CD14-positive monocyte (primary cell): ENCODE data around the gene NGFR. TPM values are rescaled to one million over a fixed set of nuclear protein-coding genes. Genes with fewer than 3 reads are reported as not detected.

Source experiments
- DNase-seq, 3 donors: peaks; one replicate each; pipeline ENCODE4 v3.0.0-alpha.2; 2011 to 2022
- H2AFZ ChIP-seq: 2 replicates; pipeline ENCODE4 v1.6.0; 2012; ENCODE audit warnings: mild to moderate bottlenecking, low read depth, low read length, inconsistent platforms; ENCODE audit not compliant: insufficient read depth, poor library complexity, severe bottlenecking
- H3K27ac ChIP-seq, 2 donors: 1 replicate in 1 of 2; 2 replicates in 1 of 2; pipeline ENCODE4 v1.5.1; 2012 to 2013; ENCODE audit warnings: low read length in 2 of 2, control low read depth in 1 of 2, inconsistent platforms in 1 of 2, low read depth in 1 of 2, mild to moderate bottlenecking in 1 of 2
- H3K27me3 ChIP-seq, 2 donors: one replicate each; pipeline versions ENCODE4 v1.6.0 to v1.6.1; 2011 to 2013; ENCODE audit warnings: low read length in 2 of 2; ENCODE audit not compliant: control insufficient read depth in 2 of 2, insufficient read depth in 2 of 2
- H3K36me3 ChIP-seq, 2 donors: replicated peaks in 1 of 2; 1 replicate in 1 of 2; 2 replicates in 1 of 2; pipeline versions ENCODE4 v1.5.1 to v1.6.1; 2012 to 2013; ENCODE audit warnings: low read length in 2 of 2, control low read depth in 1 of 2, inconsistent platforms in 1 of 2, mild to moderate bottlenecking in 1 of 2; ENCODE audit not compliant: insufficient read depth in 2 of 2, control insufficient read depth in 1 of 2
- H3K4me1 ChIP-seq, 2 donors: 1 replicate in 1 of 2; 2 replicates in 1 of 2; pipeline versions ENCODE4 v1.5.1 to v1.6.1; 2012 to 2013; ENCODE audit warnings: low read length in 2 of 2, control low read depth in 1 of 2, inconsistent platforms in 1 of 2, mild to moderate bottlenecking in 1 of 2, moderate library complexity in 1 of 2; ENCODE audit not compliant: insufficient read depth in 2 of 2, control insufficient read depth in 1 of 2
- H3K4me2 ChIP-seq: replicated peaks from 2 replicates; pipeline ENCODE3; 2012; ENCODE audit warnings: low read length, moderate library complexity, mild to moderate bottlenecking; ENCODE audit not compliant: poor library complexity, severe bottlenecking; ENCODE audit errors: extremely low read depth
- H3K4me3 ChIP-seq, 3 experiments: fragments of 200-600 bp in 1 of 3; sonication (generic) in 1 of 3; replicated peaks in 1 of 3; 1 replicate in 2 of 3; 2 replicates in 1 of 3; pipeline ENCODE4 v1.5.1; 2011 to 2013; ENCODE audit warnings: low read length in 3 of 3, mild to moderate bottlenecking in 3 of 3, control low read depth in 2 of 3, low read depth in 2 of 3, inconsistent platforms in 1 of 3, moderate library complexity in 1 of 3
- H3K79me2 ChIP-seq: 2 replicates; pipeline ENCODE4 v1.6.0; 2012; ENCODE audit warnings: mild to moderate bottlenecking, control low read depth, inconsistent platforms, low read length, moderate library complexity; ENCODE audit not compliant: insufficient read depth
- H3K9ac ChIP-seq: 2 replicates; pipeline ENCODE4 v1.6.0; 2017; ENCODE audit warnings: low read length, mild to moderate bottlenecking; ENCODE audit not compliant: insufficient read depth, poor library complexity, severe bottlenecking
- H3K9me3 ChIP-seq, 2 donors: replicated peaks in 1 of 2; 1 replicate in 1 of 2; 2 replicates in 1 of 2; pipeline versions ENCODE4 v1.5.1 to v1.6.1; 2012 to 2013; ENCODE audit warnings: low read length in 2 of 2, control low read depth in 1 of 2; ENCODE audit not compliant: control insufficient read depth in 1 of 2, insufficient read depth in 1 of 2
- H4K20me1 ChIP-seq: 2 replicates; pipeline ENCODE4 v1.6.0; 2012; ENCODE audit warnings: mild to moderate bottlenecking, low read length, control low read depth, moderate library complexity; ENCODE audit not compliant: insufficient read depth
- H3K27ac Mint-ChIP-seq, 7 donors: one replicate each; pipeline ENCODE4 v1.8.0; 2020; ENCODE audit warnings: mild to moderate bottlenecking in 7 of 7, mixed read lengths in 7 of 7, moderate library complexity in 6 of 7, inconsistent platforms in 2 of 7
- H3K27me3 Mint-ChIP-seq, 3 donors: one replicate each; pipeline ENCODE4 v1.8.0; 2021 to 2022; ENCODE audit warnings: low read depth in 3 of 3, mild to moderate bottlenecking in 3 of 3, mixed read lengths in 3 of 3, moderate library complexity in 3 of 3, inconsistent platforms in 1 of 3
- H3K36me3 Mint-ChIP-seq, 2 donors: one replicate each; pipeline ENCODE4 v1.8.0; 2020; ENCODE audit warnings: mixed read lengths in 2 of 2, inconsistent platforms in 1 of 2, mild to moderate bottlenecking in 1 of 2
- H3K4me1 Mint-ChIP-seq: one replicate; pipeline ENCODE4 v1.8.0; 2020; ENCODE audit warnings: mild to moderate bottlenecking, mixed read lengths
- H3K4me3 Mint-ChIP-seq, 2 donors: one replicate each; pipeline ENCODE4 v1.8.0; 2020; ENCODE audit warnings: mild to moderate bottlenecking in 2 of 2, mixed read lengths in 2 of 2, moderate library complexity in 1 of 2
- H3K9me3 Mint-ChIP-seq, 7 donors: one replicate each; pipeline ENCODE4 v1.8.0; 2020 to 2022; ENCODE audit warnings: mixed read lengths in 7 of 7, mild to moderate bottlenecking in 6 of 7, moderate library complexity in 6 of 7, inconsistent platforms in 2 of 7
- WGBS: methylation state at CpG from one replicate; pipeline ENCODE4 v1.1.5; 2013; ENCODE audit warnings: missing lambda C conversion rate; ENCODE audit not compliant: insufficient coverage; 5-methylcytosine and 5-hydroxymethylcytosine counted together
- intact Hi-C, 2 donors: fragments of 100-400 bp; cut with micrococcal nuclease; formaldehyde crosslinking; loops; one replicate each; pipeline versions ENCODE4 v1.15.0 to v1.15.1; 2023
- polyA plus RNA-seq, 3 donors: library from polyadenylated mRNA; depleted of rRNA in 1 of 3; unstranded in 2 of 3; stranded (reverse) in 1 of 3; fragments of 300-500 nt in 2 of 3; fragments of >200 nt in 1 of 3; fragmentation: Illumina TruSeq in 2 of 3; gene quantifications; 1 replicate in 2 of 3; 2 replicates in 1 of 3; pipeline ENCODE4 v1.2.3, GENCODE V29; 2012 to 2021
- TF ChIP-seq, protein P1 (sequence below): fragments of 200-600 bp; IDR thresholded peaks from one replicate; pipeline ENCODE4 v1.8.0; 2022; ENCODE audit warnings: antibody characterized with exemption, mild to moderate bottlenecking

The NGFR gene
- polyA plus RNA-seq, 3 donors, result 0.05 to 0.19 TPM; not detected in 1

DNA sequence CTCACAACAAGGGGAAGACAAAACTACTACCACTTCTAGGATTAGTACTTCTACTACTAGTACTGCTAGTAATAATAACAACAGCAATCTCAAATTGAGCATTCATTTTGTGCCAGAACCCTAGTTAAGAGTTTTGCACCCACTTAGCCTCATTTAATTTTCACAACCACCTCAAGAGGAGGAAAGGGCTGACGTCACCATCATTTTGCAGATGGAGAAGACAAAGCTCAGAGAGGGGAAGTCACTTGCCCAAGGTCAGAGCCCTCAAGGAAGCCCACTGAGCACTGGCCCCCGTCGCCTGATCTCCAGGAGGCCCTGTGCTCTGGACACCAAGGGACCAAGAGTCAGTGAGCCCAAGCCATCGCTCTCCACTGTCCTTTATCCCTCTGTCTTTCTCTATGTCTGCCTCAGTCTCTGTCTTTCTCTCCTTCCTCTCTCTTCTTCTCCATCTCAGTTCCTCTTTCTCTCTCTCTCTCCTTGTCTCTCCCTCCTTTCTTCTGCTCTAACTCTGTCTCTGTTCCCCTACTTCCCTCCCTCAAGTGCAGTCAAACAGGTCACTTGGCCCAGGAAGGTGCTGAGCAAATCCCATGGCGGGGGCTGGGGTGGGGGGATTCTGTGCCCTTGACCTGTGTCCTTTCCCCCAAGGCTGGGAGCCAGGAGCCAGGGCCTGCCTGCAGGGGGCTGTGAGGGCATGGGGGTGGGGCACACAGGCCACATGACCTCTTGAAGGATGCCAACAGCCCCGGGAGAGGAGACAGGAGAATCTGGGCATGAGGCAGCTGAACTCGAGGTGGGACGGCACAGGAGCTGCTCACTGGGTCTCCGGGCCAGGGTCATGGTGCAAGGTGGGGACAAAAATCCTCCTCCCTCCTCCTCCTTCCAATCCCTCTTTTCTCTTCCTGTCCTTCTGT lies 11.2 kb upstream of the NGFR start:
- peaks cover 15 to 36% of the 10 kb centered on the region in 2 donors for H3K4me1 ChIP-seq
- peak overlapping the region in 2 of 7 donors; percentile 15 to 36 for H3K27ac Mint-ChIP-seq
- intact Hi-C loops, result no loop called here
- H3K4me3 Mint-ChIP-seq, result peak overlapping the region in 1 of 2 donors; percentile 69
- no peak overlapping the region for H3K9ac ChIP-seq
- DNase-seq, result peak in 1 of 3 donors; percentile 18
- H3K9me3 Mint-ChIP-seq, result peaks cover 0 to 2% (median 0%) of the 10 kb centered on the region in 7 donors
- TF ChIP-seq, protein P1, sequence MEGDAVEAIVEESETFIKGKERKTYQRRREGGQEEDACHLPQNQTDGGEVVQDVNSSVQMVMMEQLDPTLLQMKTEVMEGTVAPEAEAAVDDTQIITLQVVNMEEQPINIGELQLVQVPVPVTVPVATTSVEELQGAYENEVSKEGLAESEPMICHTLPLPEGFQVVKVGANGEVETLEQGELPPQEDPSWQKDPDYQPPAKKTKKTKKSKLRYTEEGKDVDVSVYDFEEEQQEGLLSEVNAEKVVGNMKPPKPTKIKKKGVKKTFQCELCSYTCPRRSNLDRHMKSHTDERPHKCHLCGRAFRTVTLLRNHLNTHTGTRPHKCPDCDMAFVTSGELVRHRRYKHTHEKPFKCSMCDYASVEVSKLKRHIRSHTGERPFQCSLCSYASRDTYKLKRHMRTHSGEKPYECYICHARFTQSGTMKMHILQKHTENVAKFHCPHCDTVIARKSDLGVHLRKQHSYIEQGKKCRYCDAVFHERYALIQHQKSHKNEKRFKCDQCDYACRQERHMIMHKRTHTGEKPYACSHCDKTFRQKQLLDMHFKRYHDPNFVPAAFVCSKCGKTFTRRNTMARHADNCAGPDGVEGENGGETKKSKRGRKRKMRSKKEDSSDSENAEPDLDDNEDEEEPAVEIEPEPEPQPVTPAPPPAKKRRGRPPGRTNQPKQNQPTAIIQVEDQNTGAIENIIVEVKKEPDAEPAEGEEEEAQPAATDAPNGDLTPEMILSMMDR, result no peak
- 56% methylated on average over 8 of the region's 9 CpGs for WGBS
- H3K36me3 ChIP-seq, result no peaks in the 10 kb centered on the region
- H3K27me3 ChIP-seq, result peaks cover 0 to 25% of the 10 kb centered on the region in 2 donors
- no peak overlapping the region for H2AFZ ChIP-seq
- H3K27me3 Mint-ChIP-seq, result peaks cover 30 to 69% (median 52%) of the 10 kb centered on the region in 3 donors
- no peaks in the 10 kb centered on the region for H3K9me3 ChIP-seq
- H3K36me3 Mint-ChIP-seq, result no peaks in the 10 kb centered on the region
- no peak overlapping the region for H3K4me3 ChIP-seq
- no peak overlapping the region for H3K4me2 ChIP-seq
- peaks cover 36% of the 10 kb centered on the region for H3K4me1 Mint-ChIP-seq
- H3K27ac ChIP-seq, result no peak overlapping the region
- H4K20me1 ChIP-seq, result no peaks in the 10 kb centered on the region
- H3K79me2 ChIP-seq, result no peaks in the 10 kb centered on the region

DNA sequence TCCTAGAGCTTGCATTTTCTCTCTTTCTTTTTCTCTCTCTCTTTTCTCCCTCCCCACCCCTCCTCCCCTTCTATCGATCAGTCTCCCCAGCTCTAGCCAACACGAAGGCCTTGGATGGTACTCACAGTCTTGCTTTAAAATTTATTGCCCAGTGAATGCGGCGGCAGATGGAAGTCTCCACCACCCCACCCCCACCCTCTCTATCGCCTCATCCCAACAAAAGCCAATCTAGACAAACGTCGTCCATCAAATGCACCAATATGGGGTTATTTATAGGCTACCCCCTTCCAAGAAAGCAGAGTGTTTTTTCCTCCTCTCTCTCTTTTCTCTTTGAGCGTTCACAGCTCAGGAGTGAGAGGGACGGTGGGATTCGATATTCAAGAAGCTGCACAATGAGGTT lies 10.5 kb upstream of the NGFR start:
- H3K4me1 Mint-ChIP-seq, result peaks cover 36% of the 10 kb centered on the region
- DNase-seq, result no peak
- intact Hi-C loops, result no loop called here
- H3K36me3 Mint-ChIP-seq, result no peaks in the 10 kb centered on the region
- no peak overlapping the region for H3K4me2 ChIP-seq
- no peak overlapping the region for H3K4me3 ChIP-seq
- peaks cover 32 to 63% (median 50%) of the 10 kb centered on the region in 3 donors for H3K27me3 Mint-ChIP-seq
- H3K9ac ChIP-seq, result no peak overlapping the region
- H3K4me3 Mint-ChIP-seq, result peak overlapping the region in 1 of 2 donors; percentile 69
- no peaks in the 10 kb centered on the region for H3K36me3 ChIP-seq
- H3K27ac Mint-ChIP-seq, result no peak overlapping the region
- H2AFZ ChIP-seq, result no peak overlapping the region
- TF ChIP-seq, protein P1, result no peak
- peaks cover 0 to 2% (median 0%) of the 10 kb centered on the region in 7 donors for H3K9me3 Mint-ChIP-seq
- no CpG with 5 or more reads among the region's 10 CpGs for WGBS
- H3K4me1 ChIP-seq, result peaks cover 15 to 36% of the 10 kb centered on the region in 2 donors
- H3K9me3 ChIP-seq, result no peaks in the 10 kb centered on the region
- peaks cover 0 to 22% of the 10 kb centered on the region in 2 donors for H3K27me3 ChIP-seq
- H4K20me1 ChIP-seq, result no peaks in the 10 kb centered on the region
- no peaks in the 10 kb centered on the region for H3K79me2 ChIP-seq
- H3K27ac ChIP-seq, result no peak overlapping the region
